ENCODE data around the gene TRMT10B.

GRCh38 chr9:37800631-37801286, 47.2 kb downstream of the TRMT10B start, which contains the start of gene DCAF10:
- TF ChIP-seq CTCF (IDR thresholded peaks at IDR 0.05; ENCODE audit: low read length) (no peak), EZH2 (IDR thresholded peaks at IDR 0.05; ENCODE audit: borderline replicate concordance, low read length) (no peak)

Measured in OCI-LY1 (cell line).